Ovary (tissue), 3 donors: ENCODE measurements around the gene EBF3.

ENCODE experiments used
- CTCF ChIP-seq, 3 donors: fragments of 450-650 bp in 2 of 3; fragments of 200-600 bp in 1 of 3; IDR thresholded peaks; one replicate each; pipeline versions ENCODE4 v1.5.1 to v1.8.0; 2016 to 2022; ENCODE audit warnings: antibody characterized with exemption in 3 of 3, mild to moderate bottlenecking in 1 of 3
- POLR2A ChIP-seq: fragments of 450-650 bp; IDR thresholded peaks from one replicate; pipeline ENCODE4 v1.6.1; 2017; ENCODE audit warnings: antibody characterized with exemption, mild to moderate bottlenecking, moderate library complexity
- donor health status: DM: no; HTN: no; CAD: no.

DNA sequence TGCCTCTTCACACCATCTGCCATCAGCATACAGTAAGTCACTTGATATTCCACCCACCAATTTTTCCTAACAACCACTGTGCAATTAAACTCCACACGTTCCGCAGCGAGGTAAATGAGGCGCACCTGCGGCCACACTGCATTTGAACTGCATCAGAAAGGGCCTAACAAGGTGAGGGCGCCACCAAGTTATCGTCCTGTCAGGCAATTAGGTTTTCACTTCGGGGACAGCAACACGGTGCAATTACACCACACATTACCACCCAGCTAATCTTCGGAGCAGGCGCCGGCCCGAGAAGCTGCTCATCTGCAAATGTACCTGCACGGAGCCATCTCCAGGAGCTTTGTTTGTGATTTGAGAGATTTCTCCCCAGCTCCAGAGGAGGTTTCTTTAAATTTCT, 84.4 kb downstream of the EBF3 start:
- no peak for TF ChIP-seq CTCF (IDR thresholded peaks at IDR 0.05)
- TF ChIP-seq POLR2A = no peak
